IPS DF 4.7 (cell line): ENCODE results near the gene ZNF287.

Experiments
- DNase-seq: peaks from one replicate; pipeline ENCODE4 v3.0.0-alpha.2; 2013; ENCODE audit warnings: low spot score; ENCODE audit errors: extremely low read depth

Gene ZNF287

DNA sequence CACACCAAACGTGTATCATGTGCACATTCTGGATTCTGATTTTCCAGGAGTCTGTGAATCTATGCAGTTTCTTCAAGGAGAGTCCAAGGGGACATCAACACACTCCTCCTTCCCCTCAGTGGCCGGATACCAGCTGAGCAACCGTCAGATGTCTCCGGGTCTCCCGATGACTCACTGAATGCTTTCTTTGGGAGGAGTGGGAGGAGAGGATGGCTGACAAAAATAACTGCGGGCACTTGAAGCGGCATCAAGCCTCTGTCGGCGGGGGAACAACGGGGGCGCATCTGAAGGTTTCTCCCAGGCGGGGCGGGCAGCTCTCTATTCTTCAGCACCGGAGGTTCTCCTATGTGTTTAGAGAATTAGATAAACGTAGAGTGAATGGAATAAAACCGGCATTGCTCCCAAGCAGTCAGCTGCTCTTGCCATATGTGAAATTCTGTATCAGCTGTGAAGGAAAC lies 52.4 kb downstream of the ZNF287 start:
- no peak for DNase-seq

DNA sequence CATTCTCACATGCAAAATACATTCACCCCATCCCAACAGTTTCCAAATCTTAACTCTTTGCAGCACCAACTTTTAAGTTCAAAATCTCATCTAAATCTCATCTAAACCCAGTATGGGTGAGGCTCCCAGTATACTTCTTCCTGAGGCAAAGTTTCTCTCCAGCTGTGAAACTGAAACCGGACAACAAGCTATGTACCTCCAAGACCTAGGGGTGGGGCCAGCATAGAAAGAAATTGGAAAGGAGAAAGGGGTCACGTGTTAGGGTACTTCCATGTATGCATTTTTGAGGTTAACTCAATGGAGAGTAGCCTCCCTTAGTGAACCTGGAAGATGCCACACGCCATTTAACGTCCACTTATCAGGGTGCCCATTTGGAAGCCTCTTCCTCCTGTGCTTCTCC lies 53.1 kb downstream of the ZNF287 start:
- no peak for DNase-seq

DNA sequence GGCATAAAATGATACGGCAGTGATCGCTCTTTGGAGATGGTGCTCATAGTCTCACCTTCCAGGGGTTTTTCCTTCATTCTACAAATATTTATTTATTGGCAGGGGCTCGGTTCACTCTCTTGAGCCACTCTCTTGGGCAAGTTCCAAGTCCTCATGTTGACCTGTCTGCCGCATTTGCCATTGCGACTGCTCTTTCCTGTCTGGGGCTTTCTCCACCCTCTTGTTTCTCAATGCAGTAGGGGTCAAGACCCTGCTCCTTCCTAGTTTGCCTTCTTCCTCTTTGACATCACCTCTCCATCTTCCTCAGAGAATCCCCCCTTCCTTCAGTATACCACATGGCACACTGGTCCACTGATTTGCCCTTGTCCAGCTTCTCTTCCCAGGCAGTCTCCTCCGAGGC lies 55.1 kb downstream of the ZNF287 start:
- DNase-seq = no peak

DNA sequence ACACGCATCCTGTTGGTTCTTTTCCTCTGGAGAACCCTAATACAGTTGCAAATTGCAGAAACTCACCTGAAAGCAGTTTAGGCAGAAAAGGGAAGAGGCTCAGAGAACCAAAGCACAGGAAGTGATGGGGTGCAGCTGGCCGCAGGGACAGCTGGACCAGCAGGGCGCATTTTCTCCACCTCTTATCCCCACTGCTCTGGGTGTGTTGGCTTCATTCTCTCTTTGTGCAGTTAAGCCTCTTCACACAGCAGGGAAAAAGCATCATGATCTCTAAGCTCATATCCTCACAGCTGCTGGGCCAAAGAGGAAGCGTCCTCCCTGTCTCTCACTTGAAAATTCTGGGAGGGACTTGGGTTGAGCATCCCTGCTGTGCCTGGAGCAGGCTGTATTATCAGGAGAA lies 57.0 kb downstream of the ZNF287 start:
- no peak for DNase-seq

DNA sequence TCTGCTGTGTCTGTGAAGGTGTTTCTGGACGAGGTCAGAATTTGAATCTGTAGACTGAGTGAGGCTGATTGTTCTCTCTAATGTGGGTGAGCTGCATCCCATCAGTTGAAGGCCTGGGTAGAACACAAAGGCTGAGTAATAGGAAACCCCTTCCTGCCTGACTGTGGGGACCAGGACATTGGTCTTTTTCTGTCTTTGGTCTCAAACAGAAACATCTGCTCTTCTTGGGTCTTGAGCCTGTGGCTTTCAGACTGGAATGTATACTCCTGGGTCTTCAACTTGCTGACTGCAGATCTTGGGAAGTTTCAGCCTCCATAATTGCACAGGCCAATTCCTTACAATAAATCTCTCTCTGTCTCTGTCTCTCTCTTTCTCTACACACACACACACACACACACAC lies 57.4 kb downstream of the ZNF287 start:
- DNase-seq = no peak

DNA sequence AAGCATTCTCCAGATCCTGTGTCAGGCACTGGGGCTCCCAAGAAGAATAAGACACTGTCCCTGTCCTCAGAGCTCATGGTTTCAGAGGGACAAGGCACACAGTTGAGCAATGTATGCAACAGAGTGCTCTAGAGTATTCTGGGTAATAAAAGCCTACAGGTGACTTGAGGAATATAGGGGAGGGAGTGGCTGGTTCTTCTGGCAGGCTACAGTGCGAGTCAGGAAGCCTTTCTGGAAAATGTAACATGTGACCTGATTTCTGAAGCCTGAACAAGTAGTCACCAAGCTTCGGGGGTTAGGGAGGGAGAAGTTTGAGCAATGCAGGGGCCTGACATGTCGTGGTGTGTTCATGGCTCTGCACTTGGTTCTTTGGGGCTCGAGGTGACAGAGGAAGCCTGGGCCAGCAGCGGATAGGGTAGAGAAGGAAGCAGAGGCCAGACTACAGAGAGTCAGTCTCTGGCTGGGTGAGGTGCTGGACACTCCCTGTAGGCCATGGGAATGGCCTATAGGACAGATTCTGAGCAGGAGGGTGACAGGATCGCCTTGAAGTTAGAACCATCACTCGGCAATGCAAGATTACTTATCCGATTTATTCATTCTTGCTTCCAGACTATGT lies 61.0 kb downstream of the ZNF287 start:
- DNase-seq = no peak

DNA sequence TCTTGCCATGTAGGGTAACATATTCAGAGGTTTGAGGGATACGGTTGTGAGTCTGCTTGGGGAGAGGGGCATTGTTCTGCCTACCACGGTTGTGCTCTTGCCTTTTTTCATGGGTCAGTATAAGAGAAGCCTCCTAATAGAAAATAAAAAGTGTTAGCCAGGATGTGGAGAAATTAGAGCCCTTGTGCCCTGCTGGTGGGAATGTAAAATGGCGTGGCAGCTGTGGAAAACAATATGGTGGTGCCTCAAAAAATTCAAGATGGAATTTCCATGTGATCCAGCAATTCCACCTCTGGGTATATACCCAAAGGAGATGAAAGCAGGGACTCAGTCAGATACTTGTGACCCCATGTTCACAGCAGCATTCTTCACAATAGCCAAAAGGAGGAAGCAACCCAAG lies 62.8 kb downstream of the ZNF287 start:
- no peak for DNase-seq

DNA sequence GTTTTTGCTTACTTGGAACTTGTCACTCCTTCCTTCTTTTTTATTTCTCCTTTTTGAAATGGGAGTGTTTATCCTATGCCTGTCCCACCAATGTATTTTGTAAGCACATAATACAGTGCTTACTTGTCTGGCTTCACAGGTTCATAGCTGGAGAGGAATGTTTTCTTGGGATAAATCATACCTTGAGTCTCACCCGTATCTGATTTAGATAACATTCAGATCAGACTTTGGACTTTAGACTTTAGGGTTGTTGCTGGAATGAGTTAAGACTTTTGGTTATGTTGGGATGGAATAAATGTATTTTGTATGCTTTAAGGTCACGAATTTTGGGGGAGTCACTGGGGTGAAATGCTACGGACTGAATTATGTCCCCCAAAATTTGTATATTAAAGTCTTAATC lies 64.0 kb downstream of the ZNF287 start:
- DNase-seq = no peak
